Motor neuron (in vitro differentiated cells): ENCODE data around the gene KCNJ9. TPM values are rescaled to one million over a fixed set of nuclear protein-coding genes. Genes with fewer than 3 reads are reported as not detected.
A peak's percentile ranks its signal among the peaks of the same experiment; 100 is the strongest.
"Not testable (repeated sequence)": the region's sequence is repeated elsewhere in the genome, so short reads cannot be mapped to it uniquely, and the experiment has no call there.

Experiments used
- ATAC-seq, 8 experiments: fragments of 200-7000 bp; cut with Tn5 transposase; replicated peaks in 6 of 8; 2 replicates each; pipeline ENCODE4 v1.8.0; 2021; ENCODE audit warnings: mild to moderate bottlenecking in 8 of 8, moderate library complexity in 8 of 8
- H3K27ac ChIP-seq, 2 donors: fragments of 250-450 bp; sonication (Bioruptor Pico); 2 replicates each; pipeline ENCODE4 v1.9.0; 2021; ENCODE audit warnings: antibody characterized with exemption in 2 of 2, mild to moderate bottlenecking in 2 of 2, moderate library complexity in 1 of 2
- H3K4me1 ChIP-seq, 2 donors: fragments of 250-450 bp; sonication (Bioruptor Pico); replicated peaks in 1 of 2; 2 replicates each; pipeline ENCODE4 v1.6.1; 2021; ENCODE audit warnings: antibody characterized with exemption in 2 of 2, mild to moderate bottlenecking in 2 of 2, moderate library complexity in 1 of 2
- H3K4me3 ChIP-seq, 5 donors: fragments of 250-450 bp; sonication (Bioruptor Pico); 2 replicates each; pipeline ENCODE4 v1.9.0; 2021; ENCODE audit warnings: antibody characterized with exemption in 5 of 5, mild to moderate bottlenecking in 5 of 5, moderate library complexity in 4 of 5
- WGBS, 10 experiments: fragments of 450-650 bp; shearing (Covaris generic); methylation state at CpG; one replicate each; pipeline ENCODE4 v1.0.0; 2022; 5-methylcytosine and 5-hydroxymethylcytosine counted together
- in situ Hi-C, 9 experiments: fragments of 400-800 bp; cut with MboI; loops; one replicate each; pipeline ENCODE4 v1.15.0; 2021; ENCODE audit warnings: low sequenced_read_pairs in 9 of 9, low pct_unique_long_range_greater_than_20kb in 2 of 9; ENCODE audit not compliant: unreplicated experiment in 9 of 9
- total RNA-seq, 8 experiments: library from RNA; unstranded; fragments of 300-600 nt; gene quantifications; 2 replicates each; pipeline versions ENCODE4 v1.2.3 to v1.2.4, GENCODE V29; 2022

KCNJ9 gene
- total RNA-seq, 8 experiments from 2014 or later: 0.18 to 9.5 (median 3.8) TPM

- peak overlapping the region in 1 of 2 donors; percentile 4 for H3K27ac ChIP-seq
- no peak overlapping the region for H3K4me3 ChIP-seq
- peaks cover 48 to 55% of the 10 kb centered on the region in 2 donors for H3K4me1 ChIP-seq
- peak; percentile 27 to 64 (median 51) for ATAC-seq
- WGBS, 10 experiments: 0 to 65% (median 22%) methylated on average over 1 to 9 of the region's 13 CpGs; no CpG with 5 or more reads in 4 of the 10 experiments
- in situ Hi-C loops: loop anchor here in 1 of 9 experiments (25.0 kb wide), 1 partner anchor 286 kb away; no protein-coding TSS in a partner anchor
Measured at GRCh38 chr1:160101037-160101716, 19.8 kb downstream of the KCNJ9 start.

- ATAC-seq: peak in 1 of 8 experiments; percentile 14
- 25 to 92% (median 80%) methylated on average over 3 to 9 of the region's 9 CpGs; no CpG with 5 or more reads in 2 of the 10 experiments for WGBS, 10 experiments
- in situ Hi-C loops: loop anchor here in 1 of 9 experiments (25.0 kb wide), 1 partner anchor 285 kb away; no protein-coding TSS in a partner anchor
Measured at GRCh38 chr1:160101717-160102522, 20.6 kb downstream of the KCNJ9 start.

GRCh38 chr1:160103658-160104408 is 22.5 kb downstream of the KCNJ9 start:
- no peak overlapping the region for H3K27ac ChIP-seq
- H3K4me3 ChIP-seq: no peak overlapping the region
- ATAC-seq: peak in 3 of 8 experiments; percentile 7 to 21 (median 11)
- in situ Hi-C loops: loop anchor here in 1 of 9 experiments (25.0 kb wide), 1 partner anchor 283 kb away; no protein-coding TSS in a partner anchor
- peaks cover 34 to 40% of the 10 kb centered on the region in 2 donors for H3K4me1 ChIP-seq
- WGBS, 10 experiments: 41 to 92% (median 53%) methylated on average over 1 to 5 of the region's 6 CpGs; no CpG with 5 or more reads in 3 of the 10 experiments

More at GRCh38 chr1:160101717-160102522, 20.6 kb downstream of the KCNJ9 start:
- Histone ChIP-seq H3K4me1 (peaks cover 43 to 49% of the 10 kb centered on the region in 2 donors), H3K4me3 (no peak overlapping the region), H3K27ac (peak overlapping the region in 1 of 2 donors; percentile 16)

- in situ Hi-C loops: loop anchor here in 1 of 9 experiments (25.0 kb wide), 1 partner anchor 283 kb away; no protein-coding TSS in a partner anchor
- no peak overlapping the region for H3K27ac ChIP-seq
- H3K4me1 ChIP-seq: peaks cover 34 to 39% of the 10 kb centered on the region in 2 donors
- 58 to 94% (median 68%) methylated on average over 1 to 3 of the region's 3 CpGs; no CpG with 5 or more reads in 5 of the 10 experiments for WGBS, 10 experiments
- no peak overlapping the region for H3K4me3 ChIP-seq
- no peak for ATAC-seq
Measured at GRCh38 chr1:160104486-160104885, 23.1 kb downstream of the KCNJ9 start.

- in situ Hi-C loops: loop anchor here in 1 of 9 experiments (25.0 kb wide), 1 partner anchor 282 kb away; no protein-coding TSS in a partner anchor
- WGBS, 10 experiments: 60 to 100% (median 100%) methylated on average over 1 to 5 of the region's 5 CpGs; no CpG with 5 or more reads in 3 of the 10 experiments
- Histone ChIP-seq H3K4me3 (no peak overlapping the region), H3K4me1 (peaks cover 34 to 41% of the 10 kb centered on the region in 2 donors), H3K27ac (no peak overlapping the region)
- ATAC-seq: no peak
Measured at GRCh38 chr1:160105155-160105554, 23.8 kb downstream of the KCNJ9 start.

GRCh38 chr1:160107512-160107911 is 26.2 kb downstream of the KCNJ9 start:
- in situ Hi-C loops: loop anchor here in 1 of 9 experiments (25.0 kb wide), 1 partner anchor 280 kb away; no protein-coding TSS in a partner anchor
- no peak overlapping the region for H3K27ac ChIP-seq
- peaks cover 25 to 33% of the 10 kb centered on the region in 2 donors for H3K4me1 ChIP-seq
- no peak for ATAC-seq
- no peak overlapping the region for H3K4me3 ChIP-seq
- 75 to 100% (median 100%) methylated on average over 1 of the region's 1 CpG; no CpG with 5 or more reads in 6 of the 10 experiments for WGBS, 10 experiments

- ATAC-seq: peak in 4 of 8 experiments; percentile 29 to 73 (median 60)
- H3K4me3 ChIP-seq: no peak overlapping the region
- H3K4me1 ChIP-seq: peaks cover 9 to 22% of the 10 kb centered on the region in 2 donors
- WGBS, 10 experiments: 0 to 100% (median 41%) methylated on average over 1 to 3 of the region's 6 CpGs; no CpG with 5 or more reads in 2 of the 10 experiments
- in situ Hi-C loops: loop anchor here in 1 of 9 experiments (25.0 kb wide), 1 partner anchor 278 kb away; no protein-coding TSS in a partner anchor
- no peak overlapping the region for H3K27ac ChIP-seq
Measured at GRCh38 chr1:160108888-160109662, 27.7 kb downstream of the KCNJ9 start.

GRCh38 chr1:160109686-160110085 is 28.3 kb downstream of the KCNJ9 start:
- no peak for ATAC-seq
- in situ Hi-C loops: loop anchor here in 1 of 9 experiments (25.0 kb wide), 1 partner anchor 278 kb away; no protein-coding TSS in a partner anchor

GRCh38 chr1:160111462-160111861 is 30.1 kb downstream of the KCNJ9 start:
- not testable (repeated sequence) for H3K27ac ChIP-seq, ATAC-seq, H3K4me3 ChIP-seq
- H3K4me1 ChIP-seq: peaks cover 8 to 28% of the 10 kb centered on the region in 2 donors
- in situ Hi-C loops: loop anchor here in 1 of 9 experiments (25.0 kb wide), 1 partner anchor 276 kb away; no protein-coding TSS in a partner anchor
- 80 to 100% (median 95%) methylated on average over 3 to 10 of the region's 10 CpGs; no CpG with 5 or more reads in 1 of the 10 experiments for WGBS, 10 experiments

More at GRCh38 chr1:160109686-160110085, 28.3 kb downstream of the KCNJ9 start:
- H3K27ac ChIP-seq: no peak overlapping the region
- H3K4me3 ChIP-seq: no peak overlapping the region
- 50 to 75% (median 63%) methylated on average over 2 to 4 of the region's 4 CpGs; no CpG with 5 or more reads in 3 of the 10 experiments for WGBS, 10 experiments
- H3K4me1 ChIP-seq: peaks cover 6 to 16% of the 10 kb centered on the region in 2 donors

- in situ Hi-C loops: loop anchor here in 1 of 9 experiments (25.0 kb wide), 1 partner anchor 275 kb away; no protein-coding TSS in a partner anchor
- no peak overlapping the region for H3K27ac ChIP-seq
- peaks cover 17 to 37% of the 10 kb centered on the region in 2 donors for H3K4me1 ChIP-seq
- WGBS, 10 experiments: 20 to 95% (median 63%) methylated on average over 1 to 7 of the region's 12 CpGs; no CpG with 5 or more reads in 4 of the 10 experiments
- ATAC-seq: peak in 2 of 8 experiments; percentile 15 to 67
- H3K4me3 ChIP-seq: no peak overlapping the region
Measured at GRCh38 chr1:160112357-160112756, 31.0 kb downstream of the KCNJ9 start.

- H3K27ac ChIP-seq: no peak overlapping the region
Measured at GRCh38 chr1:160113407-160113806, 32.1 kb downstream of the KCNJ9 start.

More at GRCh38 chr1:160113407-160113806, 32.1 kb downstream of the KCNJ9 start:
- peak in 1 of 8 experiments; percentile 9 for ATAC-seq
- H3K4me3 ChIP-seq: no peak overlapping the region
- WGBS, 10 experiments: 79 to 100% (median 85%) methylated on average over 1 to 5 of the region's 8 CpGs; no CpG with 5 or more reads in 4 of the 10 experiments
- in situ Hi-C loops: loop anchor here in 1 of 9 experiments (25.0 kb wide), 1 partner anchor 274 kb away; no protein-coding TSS in a partner anchor
- H3K4me1 ChIP-seq: peaks cover 27 to 48% of the 10 kb centered on the region in 2 donors
